ENCODE measurements around the gene DHCR24.

DHCR24 gene

DNA sequence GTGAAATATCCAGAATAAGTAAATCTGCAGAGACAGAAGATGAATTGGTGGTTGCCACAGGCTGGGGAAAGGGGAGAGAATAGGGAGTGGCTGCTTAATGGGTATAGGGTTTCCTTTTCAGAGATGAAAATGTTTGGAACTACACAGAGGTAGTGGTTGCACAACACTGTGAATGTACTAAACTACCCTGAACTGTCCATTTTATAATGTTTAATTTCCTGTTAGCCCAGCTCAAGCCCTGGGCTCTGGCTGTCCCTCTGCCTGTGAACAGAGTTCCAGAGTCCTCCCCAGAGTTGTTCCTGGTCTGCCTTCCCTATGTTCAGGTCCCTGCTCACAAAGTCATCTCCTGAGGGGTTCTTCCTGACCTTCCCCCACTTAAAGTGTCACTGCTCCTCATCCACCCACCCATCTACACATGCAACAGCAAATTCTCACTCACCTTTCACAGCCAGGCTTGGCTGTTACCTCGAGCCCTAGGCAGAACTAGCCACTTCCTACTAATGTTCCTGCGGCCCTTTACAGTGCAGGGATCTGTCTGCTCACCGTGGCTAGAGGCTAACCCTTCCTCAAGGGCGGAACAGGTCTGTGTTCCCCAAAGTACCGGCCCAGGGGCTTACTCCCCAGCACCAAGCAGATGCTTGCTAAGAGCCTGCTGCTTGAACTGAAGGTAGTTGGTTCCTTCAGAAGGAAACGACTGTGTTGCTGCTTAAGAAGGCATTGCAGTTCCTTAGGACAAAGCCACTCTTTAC lies 22.4 kb downstream of the DHCR24 start:
- DNase-seq = no peak

DNA sequence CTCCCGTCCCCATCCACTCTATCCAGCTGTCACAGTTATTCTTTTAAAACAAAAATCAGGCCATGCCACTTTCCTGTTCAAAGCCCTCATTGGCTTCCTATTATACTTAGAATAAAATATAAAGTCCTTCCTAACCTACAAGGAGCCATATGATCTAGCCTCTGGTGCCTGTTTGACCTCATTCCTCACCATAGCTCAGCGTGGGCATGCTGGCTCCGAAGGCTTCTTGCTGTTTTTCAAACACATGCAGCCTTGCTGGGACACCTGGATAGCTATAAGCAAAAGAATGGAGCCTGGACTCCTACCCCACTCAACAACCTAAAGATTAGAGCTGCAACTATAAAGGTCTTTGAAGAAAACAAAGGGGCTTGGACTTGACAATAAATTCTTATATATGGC lies 23.7 kb downstream of the DHCR24 start:
- DNase-seq = no peak

DNA sequence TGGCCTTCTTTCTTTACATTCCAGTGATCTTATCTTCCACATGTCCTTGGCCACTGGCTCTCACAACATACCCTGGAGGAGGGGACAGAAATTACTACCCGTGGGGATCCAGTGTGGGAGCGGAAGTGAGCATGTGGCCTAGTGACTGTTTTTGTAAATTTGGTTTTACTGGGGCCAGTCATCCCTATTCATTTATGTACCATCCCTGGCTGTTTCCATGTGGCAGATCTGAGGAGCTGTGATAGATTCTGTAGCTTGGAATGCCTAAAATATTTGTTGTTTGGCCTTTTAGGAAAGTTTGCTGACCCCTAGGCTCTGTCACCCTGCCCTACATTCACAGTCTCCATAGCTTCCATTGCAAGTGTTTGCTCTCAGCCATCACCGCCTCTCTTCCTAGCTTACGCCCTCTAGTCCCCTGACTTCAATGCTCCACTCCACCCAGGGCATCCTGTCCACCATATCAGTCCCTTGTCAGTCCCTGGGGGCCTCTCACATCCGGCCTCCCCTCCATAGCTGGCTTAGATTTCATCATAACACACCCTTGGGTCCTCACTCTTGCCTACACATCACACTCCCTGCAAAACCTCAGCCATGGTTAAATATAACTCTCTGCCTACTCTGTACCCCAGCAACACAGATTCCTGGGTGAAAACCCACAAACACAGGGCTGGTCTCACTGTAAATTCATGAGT lies 25.8 kb downstream of the DHCR24 start:
- DNase-seq = no peak

GRCh38 chr1:54859700-54860391 lies 27.1 kb downstream of the DHCR24 start:
- no peak for DNase-seq

- no peak for DNase-seq
Measured at GRCh38 chr1:54857746-54858561, 29.0 kb downstream of the DHCR24 start.

DNA sequence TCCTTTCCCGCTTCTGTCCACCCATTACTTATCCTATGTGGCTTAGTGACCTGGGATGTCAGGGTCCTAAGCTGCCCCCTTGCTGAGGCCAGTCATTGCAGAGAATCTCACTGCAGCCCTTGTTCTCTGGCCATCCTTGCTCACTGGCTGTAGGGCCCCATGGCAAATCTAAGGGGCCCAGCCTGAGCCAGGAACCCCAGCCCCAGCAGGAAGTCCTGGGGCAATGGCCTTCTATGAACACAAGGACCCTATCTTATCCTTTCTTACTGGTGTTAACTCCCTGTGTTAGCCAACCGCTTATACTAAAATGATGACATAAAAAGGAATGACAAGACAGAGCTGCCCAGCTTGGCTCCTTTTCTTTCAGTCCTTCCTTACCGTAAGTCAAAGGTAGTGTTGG lies 29.9 kb downstream of the DHCR24 start:
- no peak for DNase-seq

GRCh38 chr1:54854381-54855020 lies 32.5 kb downstream of the DHCR24 start:
- no peak for DNase-seq

GRCh38 chr1:54853793-54854370 lies 33.1 kb downstream of the DHCR24 start:
- DNase-seq = no peak

- no peak for DNase-seq
Measured at GRCh38 chr1:54853096-54853792, 33.8 kb downstream of the DHCR24 start.

DNA sequence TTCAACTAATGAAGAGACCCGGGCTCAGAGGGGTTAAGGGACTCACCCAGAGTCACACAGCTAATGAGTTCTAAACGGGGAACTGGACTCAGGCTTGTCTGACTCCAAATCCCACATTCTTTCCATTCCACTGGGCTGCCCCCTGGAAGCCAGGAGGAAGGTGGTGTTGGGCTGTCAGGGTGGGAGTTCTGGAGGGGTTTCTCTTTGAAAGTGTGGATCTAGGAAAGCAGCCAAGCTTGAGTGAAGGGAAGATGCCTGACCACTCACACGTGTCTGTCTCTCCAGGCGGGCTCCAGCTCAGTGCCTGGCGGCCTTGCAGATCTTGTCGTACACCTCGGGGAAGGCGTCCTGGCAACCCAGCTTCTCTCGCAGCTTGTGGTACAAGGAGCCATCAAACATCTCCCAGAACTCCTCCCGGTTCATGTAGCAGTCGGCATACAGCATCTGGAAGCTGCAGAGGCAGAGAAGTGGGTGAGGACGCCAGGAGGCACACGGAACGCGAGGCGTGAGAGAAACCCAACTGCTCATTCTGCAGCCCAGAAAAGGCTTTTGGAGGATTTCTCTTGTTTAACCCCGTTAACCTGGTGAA lies 35.0 kb downstream of the DHCR24 start:
- no peak for DNase-seq

GRCh38 chr1:54851406-54851805 lies 35.6 kb downstream of the DHCR24 start:
- DNase-seq = no peak

DNA sequence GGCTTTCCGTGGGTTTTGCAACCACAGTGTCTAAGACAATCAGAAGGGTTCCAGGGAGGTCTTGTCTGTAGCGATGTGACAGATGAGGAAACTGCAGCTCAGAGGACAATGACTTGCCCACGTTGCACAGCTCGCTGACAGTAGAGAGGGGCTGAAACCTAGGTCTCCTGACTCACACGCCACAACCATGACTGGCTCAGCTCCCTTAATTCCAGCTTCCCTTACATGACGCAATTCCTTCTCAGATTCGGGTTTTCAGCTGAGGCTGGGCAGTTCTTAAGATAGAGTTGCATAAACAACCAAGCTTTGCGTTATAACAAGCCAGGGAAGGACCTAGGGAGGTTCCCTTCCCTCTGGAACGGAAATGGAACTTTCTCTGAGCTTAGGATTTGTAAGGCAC lies 36.3 kb downstream of the DHCR24 start:
- no peak for DNase-seq

- DNase-seq = no peak
Measured at GRCh38 chr1:54850069-54850730, 36.8 kb downstream of the DHCR24 start.

- no peak for DNase-seq
Measured at GRCh38 chr1:54849219-54850068, 37.6 kb downstream of the DHCR24 start.

DNA sequence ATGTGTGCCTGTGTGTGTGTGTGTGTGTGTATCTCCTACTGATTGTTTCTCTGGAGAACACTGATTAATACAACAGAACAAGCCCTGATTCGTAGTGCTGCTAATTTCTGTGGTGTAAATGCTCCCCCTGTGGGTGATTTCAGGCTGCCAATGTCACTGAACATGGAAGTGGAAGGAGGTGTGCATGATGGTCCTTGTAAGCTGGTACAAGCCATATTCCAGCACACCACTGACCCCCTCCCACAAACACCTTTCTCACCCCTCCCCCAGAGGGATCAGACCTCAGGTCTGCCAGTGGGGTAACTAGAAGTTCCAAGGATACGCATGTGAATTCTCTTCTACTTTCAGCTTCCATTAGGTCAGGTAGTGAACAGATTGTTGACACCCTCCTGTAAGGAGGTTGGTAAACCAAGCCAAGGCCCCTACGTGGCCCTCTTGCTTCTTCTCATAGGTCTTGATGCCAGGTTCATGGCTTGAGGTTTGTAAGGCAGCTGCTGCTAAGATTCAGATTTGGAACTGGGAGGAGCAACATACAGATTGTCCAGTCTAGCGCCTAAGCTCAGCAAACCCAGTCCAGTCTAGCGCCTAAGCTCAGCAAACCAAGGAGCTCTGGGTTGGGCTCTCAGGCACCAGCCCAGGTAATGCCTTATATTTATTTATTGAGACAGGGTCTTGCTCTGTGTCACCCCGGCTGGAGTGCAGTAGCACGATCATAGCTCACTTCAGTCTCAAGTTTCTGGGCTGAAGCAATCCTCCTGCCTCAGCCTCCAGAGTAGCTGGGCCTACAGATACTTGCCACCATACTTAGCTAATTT lies 38.7 kb downstream of the DHCR24 start:
- DNase-seq = no peak

GRCh38 chr1:54846716-54847284 lies 40.2 kb downstream of the DHCR24 start:
- no peak for DNase-seq

- no peak for DNase-seq
Measured at GRCh38 chr1:54846301-54846700, 40.7 kb downstream of the DHCR24 start.

- DNase-seq = no peak
Measured at GRCh38 chr1:54845772-54846171, 41.2 kb downstream of the DHCR24 start.

Measured in eye (tissue), 1 donor.